IPS-NIHi7 (cell line): ENCODE data around the gene FANK1.
A peak's percentile ranks its signal among the peaks of the same experiment; 100 is the strongest.
"Not testable (repeated sequence)": the region's sequence is repeated elsewhere in the genome, so short reads cannot be mapped to it uniquely, and the experiment has no call there.

Source experiments
- DNase-seq: peaks from one replicate; pipeline ENCODE4 v3.0.0; 2012; ENCODE audit warnings: mixed read lengths; ENCODE audit errors: extremely low spot score

FANK1 gene

GRCh38 chr10:125886914-125887512 lies 9.4 kb upstream of the FANK1 start:
- DNase-seq: no peak

GRCh38 chr10:125889441-125889840 lies 6.9 kb upstream of the FANK1 start:
- DNase-seq: not testable (repeated sequence)

- not testable (repeated sequence) for DNase-seq
Observed at GRCh38 chr10:125892402-125892801, 4.0 kb upstream of the FANK1 start.

- DNase-seq: not testable (repeated sequence)
Observed at GRCh38 chr10:125894176-125894575, 2.2 kb upstream of the FANK1 start.

- DNase-seq: peak; percentile 53
Observed at GRCh38 chr10:125895130-125896087, 955 bp upstream of the FANK1 start.

DNA sequence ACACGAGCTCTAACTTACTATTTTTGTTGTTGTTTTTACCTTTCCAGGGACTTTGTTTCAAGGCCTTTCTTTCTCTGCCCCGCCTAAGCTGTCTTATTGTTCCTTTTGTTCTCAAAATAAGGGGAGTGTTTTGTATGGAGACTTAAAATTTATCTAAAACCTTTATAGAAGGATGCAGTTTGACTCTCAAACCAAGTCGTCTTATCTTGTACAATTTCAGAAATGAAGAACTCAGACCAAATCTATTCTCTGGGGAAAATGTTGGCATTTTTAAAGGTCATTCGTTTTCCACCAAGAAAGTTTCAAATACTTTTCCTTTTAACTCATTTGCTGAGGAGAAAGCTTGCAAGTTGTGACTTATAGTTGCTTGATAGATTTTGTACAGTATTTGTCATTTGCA lies 953 bp downstream of the FANK1 start:
- not testable (repeated sequence) for DNase-seq

DNA sequence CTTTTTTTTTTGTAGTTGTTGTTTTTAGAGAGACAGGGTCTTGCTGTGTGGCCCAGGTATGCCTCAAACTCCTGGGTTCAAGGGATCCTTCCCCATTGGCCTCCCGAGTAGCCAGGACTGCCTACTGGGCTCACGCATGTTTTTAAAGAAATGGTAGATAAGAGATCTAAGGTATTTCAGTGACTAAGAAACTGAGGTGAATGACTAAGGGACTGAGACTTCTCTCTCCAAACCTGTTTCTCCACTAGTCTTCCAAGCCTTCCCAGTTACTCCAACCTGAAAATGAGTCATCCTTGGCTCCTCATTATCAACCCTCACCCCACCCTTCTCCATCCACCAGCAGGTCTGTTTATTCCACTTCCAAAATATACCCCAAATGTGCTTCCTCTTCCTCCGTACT lies 4.6 kb downstream of the FANK1 start:
- not testable (repeated sequence) for DNase-seq

GRCh38 chr10:125903135-125903640 lies 6.8 kb downstream of the FANK1 start:
- not testable (repeated sequence) for DNase-seq

DNA sequence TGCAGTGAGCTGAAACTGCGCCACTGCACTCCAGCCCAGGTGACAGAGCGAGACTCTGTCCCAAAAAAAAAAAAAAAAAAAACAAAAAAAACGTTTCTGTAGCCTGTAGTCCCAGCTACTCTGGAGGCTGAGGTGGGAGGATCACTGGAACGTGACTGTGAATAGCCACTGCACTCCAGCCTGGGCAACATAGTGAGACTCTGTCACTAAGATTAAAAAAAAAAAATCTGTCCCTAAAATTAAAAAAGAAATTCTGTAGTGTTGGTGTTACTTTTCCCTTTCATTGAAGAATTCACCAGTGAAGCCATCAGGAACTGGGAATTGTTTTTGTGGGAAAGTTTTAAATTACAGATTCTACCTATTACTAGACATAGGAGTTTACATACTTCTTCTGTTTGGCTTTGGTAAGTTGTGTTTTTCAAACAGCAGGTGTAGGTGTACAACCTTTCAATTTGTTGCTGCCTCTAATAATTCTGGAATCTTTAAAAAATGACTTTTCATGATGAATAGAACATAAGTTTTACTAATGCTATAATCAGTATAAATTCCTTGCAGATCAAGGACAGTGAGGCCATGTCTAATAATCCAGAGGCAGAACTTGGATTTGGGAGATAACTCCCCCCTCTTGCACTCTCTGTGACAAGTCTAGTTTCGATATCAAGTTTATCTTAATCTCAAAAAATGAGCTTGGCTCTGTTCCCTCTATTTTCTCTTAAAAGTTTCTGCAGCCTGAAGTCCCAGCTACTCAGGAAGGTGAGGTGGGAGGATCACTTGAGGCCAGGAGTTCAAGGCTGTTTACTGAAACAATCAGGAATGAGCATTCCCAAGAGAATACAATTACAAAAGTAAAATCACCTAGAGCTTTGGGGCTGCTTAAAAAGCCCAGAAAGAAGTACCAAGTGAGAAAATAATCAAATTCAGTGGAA lies 9.0 kb downstream of the FANK1 start:
- DNase-seq: not testable (repeated sequence)

DNA sequence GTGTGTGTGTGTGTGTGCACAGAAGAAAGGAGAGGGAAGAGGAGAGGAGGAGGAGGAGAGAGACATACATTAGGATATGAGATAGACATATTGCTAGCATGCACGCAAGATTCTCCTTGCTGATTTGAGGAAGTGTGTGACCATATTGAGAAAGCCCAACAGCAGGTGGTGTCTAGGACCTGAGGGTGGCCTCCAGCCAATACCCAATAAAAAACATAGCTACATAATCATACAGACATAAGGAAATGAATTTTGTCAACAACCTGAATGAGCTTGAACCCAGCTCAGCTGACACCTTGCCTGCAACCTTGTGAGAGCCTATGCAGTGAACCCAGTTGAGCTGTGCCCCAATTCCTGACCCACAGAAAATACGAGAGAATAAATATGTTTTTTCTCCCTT lies 11.2 kb downstream of the FANK1 start:
- not testable (repeated sequence) for DNase-seq

DNA sequence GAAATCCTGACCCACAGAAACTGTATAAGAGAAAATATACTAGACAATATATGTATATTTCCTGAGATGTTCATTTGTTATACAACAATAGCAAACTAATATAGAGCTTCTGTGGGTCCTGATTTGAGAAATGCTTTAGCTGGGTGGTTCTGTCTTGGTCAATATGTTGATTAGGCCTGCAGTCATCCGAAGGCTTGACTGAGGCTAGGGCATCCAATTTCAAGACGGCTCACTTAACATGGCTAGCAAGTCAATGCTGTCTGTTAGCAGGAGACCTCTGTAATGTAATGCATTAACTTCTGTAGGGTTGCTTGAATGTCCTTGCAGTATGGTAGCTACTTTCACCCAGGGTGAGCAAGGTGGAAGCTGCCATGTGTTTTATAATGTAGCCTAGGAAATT lies 12.4 kb downstream of the FANK1 start:
- not testable (repeated sequence) for DNase-seq

DNA sequence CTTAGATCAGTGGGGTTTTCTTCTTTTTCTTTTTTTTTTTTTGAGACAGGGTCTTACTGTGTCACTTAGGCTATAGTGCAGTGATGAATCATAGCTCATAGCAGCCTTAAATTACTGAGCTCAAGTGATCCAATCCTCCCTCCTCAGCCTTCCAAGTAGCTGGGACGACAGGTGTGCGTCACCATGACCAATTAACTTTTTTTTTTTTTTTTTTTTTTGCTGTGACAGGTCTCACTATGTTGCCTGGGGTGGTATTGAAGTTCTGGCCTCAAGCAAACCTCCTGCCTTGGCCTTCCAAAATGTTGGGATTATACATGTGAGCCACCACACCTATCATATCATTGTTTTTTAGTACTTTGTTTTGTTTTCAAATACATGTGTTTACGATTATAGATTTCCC lies 13.1 kb downstream of the FANK1 start:
- not testable (repeated sequence) for DNase-seq

GRCh38 chr10:125911145-125911544 lies 14.8 kb downstream of the FANK1 start:
- DNase-seq: no peak

DNA sequence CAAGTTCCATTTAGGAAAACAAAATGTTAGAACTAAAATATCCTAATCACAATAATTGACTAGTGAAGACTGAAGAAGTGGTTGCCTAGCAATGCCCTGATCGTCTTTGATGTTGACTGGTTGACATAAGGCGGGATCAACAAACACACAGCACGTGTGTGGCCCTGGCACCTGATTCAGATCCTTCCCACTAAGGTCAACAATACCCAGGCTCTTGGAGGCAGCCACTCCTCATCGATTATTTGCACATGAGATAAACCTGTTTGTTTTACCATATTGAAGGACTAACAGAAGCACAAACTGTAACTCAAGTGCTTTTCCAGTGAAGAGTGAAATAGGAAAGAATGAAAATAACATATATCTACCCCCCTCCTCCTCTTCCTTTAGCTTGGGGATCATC lies 15.6 kb downstream of the FANK1 start:
- DNase-seq: no peak

GRCh38 chr10:125913277-125913676 lies 16.9 kb downstream of the FANK1 start:
- DNase-seq: not testable (repeated sequence)

DNA sequence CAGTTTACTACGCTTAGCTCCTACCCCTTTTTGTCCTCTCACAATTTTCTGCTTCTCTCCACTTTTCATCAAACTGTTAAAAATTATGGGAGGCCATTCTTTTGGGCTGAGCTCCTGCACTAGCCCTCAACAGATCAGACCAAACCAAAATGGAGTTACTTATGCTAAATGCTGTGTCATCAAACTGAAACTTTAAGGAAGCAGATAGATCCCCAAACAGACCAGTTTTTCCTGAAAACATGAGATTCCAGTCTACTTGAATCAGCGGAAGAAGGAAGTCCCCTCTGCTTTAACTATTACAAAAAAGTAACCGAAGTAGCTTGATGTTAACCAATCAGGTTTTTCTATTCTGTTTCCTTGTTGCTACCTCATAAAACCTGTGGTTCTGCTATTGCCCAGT lies 20.6 kb downstream of the FANK1 start:
- DNase-seq: no peak

- DNase-seq: not testable (repeated sequence)
Observed at GRCh38 chr10:125917704-125918361, 21.5 kb downstream of the FANK1 start.

DNA sequence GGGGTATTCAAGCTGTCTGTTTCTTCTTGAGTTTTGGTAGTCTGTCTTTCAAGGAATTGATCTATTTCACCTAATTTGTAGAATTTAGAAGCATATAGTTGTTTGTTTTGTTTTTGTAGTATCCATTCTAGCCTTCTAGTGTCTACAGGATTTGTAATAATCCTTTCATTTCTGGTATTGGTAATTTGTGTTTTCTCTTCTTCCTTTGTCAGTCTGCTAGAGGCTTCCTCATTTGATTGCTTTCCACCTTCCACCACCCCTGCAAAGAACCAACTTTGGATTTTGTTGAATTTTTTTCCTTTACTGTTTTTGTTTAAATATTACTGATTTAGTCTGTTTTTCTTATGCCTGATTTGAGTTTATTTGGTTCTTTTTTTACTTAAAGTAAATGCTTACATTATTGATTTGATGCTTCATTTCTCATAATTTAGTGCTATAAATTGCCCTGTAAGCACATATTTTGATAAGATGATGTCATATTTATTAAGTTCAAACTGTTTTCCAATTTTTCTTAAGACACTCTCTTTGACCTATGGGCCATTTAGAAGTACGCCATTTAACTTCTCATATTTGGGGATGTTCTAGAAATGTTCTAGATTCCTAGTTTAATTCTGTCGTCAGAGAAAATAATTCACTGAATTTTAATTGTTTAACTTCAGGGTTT lies 25.4 kb downstream of the FANK1 start:
- DNase-seq: not testable (repeated sequence)

- no peak for DNase-seq
Observed at GRCh38 chr10:125925262-125925834, 29.0 kb downstream of the FANK1 start.

- no peak for DNase-seq
Observed at GRCh38 chr10:125926247-125926646, 29.9 kb downstream of the FANK1 start.
